K562 (cell line): ENCODE data around the gene SCTR.

Experiments used
- CBX5 ChIP-seq: IDR thresholded peaks from 2 replicates; pipeline ENCODE4 v1.6.1; 2014; ENCODE audit warnings: low read depth, borderline replicate concordance
- ETV1 ChIP-seq: fragments of 450-650 bp; conservative IDR thresholded peaks from 2 replicates; pipeline ENCODE4 v1.6.1; 2016; ENCODE audit warnings: missing genetic modification characterization, control low read depth, low read depth, missing compliant biosample characterization
- FIP1L1 ChIP-seq: fragments of 200-400 bp; formaldehyde crosslinking; IDR thresholded peaks from 2 replicates; pipeline ENCODE4 v1.6.1; 2018; ENCODE audit warnings: mild to moderate bottlenecking, low read depth, low read length; ENCODE audit not compliant: poor library complexity, severe bottlenecking
- FOXK1 ChIP-seq: sonication (generic); formaldehyde crosslinking; IDR thresholded peaks from 2 replicates; pipeline ENCODE4 v1.8.0; 2022; ENCODE audit warnings: missing genetic modification reagents, mild to moderate bottlenecking, borderline replicate concordance
- PCBP2 ChIP-seq: fragments of 200-400 bp; formaldehyde crosslinking; IDR thresholded peaks from 2 replicates; pipeline ENCODE4 v1.6.1; 2018; ENCODE audit warnings: low read length, low read depth, mild to moderate bottlenecking, moderate library complexity; ENCODE audit not compliant: poor library complexity, severe bottlenecking
- POLR2A ChIP-seq: fragments of 450-650 bp; conservative IDR thresholded peaks from 2 replicates; pipeline ENCODE4 v1.6.1; 2016
- TCF7L2 ChIP-seq: fragments of 150-350 bp; IDR thresholded peaks from 2 replicates; pipeline ENCODE4 v1.6.1; 2016; ENCODE audit warnings: low read depth, mild to moderate bottlenecking, low read length, moderate library complexity
- ZNF175 ChIP-seq: fragments of 200-800 bp; sonication (Bioruptor generic); IDR thresholded peaks from 2 replicates; pipeline ENCODE4 v1.6.1; 2016; ENCODE audit warnings: low read depth, mild to moderate bottlenecking, missing genetic modification characterization, missing compliant biosample characterization
- ZZZ3 ChIP-seq: fragments of 450-650 bp; IDR thresholded peaks from 2 replicates; pipeline ENCODE4 v1.6.1; 2016; ENCODE audit warnings: antibody characterized with exemption, mild to moderate bottlenecking, moderate library complexity
- TF ChIP-seq, protein P1 (sequence below), 3 experiments: IDR thresholded peaks in 2 of 3; conservative IDR thresholded peaks in 1 of 3; 2 replicates each; pipeline ENCODE4 v1.5.1; 2011 to 2012; ENCODE audit warnings: low read length in 3 of 3, mild to moderate bottlenecking in 3 of 3, control low read depth in 2 of 3, improper control_type of control experiment in 1 of 3, inconsistent platforms in 1 of 3, low read depth in 1 of 3, mixed read lengths in 1 of 3, moderate library complexity in 1 of 3; ENCODE audit not compliant: insufficient read depth in 2 of 3
- TF ChIP-seq, protein P2 (sequence below): sonication (generic); formaldehyde crosslinking; IDR thresholded peaks from 2 replicates; pipeline ENCODE4 v1.5.0; 2020; ENCODE audit warnings: missing genetic modification reagents
- TF ChIP-seq, protein P3 (sequence below), 2 experiments: fragments of 450-650 bp in 1 of 2; sonication (generic) in 1 of 2; formaldehyde crosslinking in 1 of 2; IDR thresholded peaks in 1 of 2; conservative IDR thresholded peaks in 1 of 2; 2 replicates each; pipeline versions ENCODE4 v1.6.1 to v1.8.1; 2016 to 2023; ENCODE audit warnings: mild to moderate bottlenecking in 2 of 2, moderate library complexity in 2 of 2, inconsistent platforms in 1 of 2, missing genetic modification reagents in 1 of 2

DNA sequence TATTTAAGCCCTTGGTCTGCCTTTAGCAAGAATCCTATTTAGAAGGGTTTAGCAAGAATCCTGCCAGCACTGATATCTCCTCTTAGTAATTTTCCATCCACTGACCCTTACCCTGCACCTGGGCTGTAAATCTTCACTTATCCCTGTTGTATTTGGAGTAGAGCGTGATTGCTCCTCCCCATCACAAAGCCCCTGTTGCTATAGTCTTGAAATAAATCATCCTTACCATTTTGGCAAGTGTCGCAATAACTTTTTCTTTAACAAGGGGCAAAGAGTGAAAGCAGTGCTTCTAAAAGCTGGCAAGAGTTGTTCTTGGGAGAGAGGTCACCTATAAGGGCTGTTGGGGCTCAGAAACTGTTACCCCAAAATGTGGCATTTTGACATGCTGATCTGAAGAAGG, 3.7 kb upstream of the SCTR start:
- TF ChIP-seq, protein P1, sequence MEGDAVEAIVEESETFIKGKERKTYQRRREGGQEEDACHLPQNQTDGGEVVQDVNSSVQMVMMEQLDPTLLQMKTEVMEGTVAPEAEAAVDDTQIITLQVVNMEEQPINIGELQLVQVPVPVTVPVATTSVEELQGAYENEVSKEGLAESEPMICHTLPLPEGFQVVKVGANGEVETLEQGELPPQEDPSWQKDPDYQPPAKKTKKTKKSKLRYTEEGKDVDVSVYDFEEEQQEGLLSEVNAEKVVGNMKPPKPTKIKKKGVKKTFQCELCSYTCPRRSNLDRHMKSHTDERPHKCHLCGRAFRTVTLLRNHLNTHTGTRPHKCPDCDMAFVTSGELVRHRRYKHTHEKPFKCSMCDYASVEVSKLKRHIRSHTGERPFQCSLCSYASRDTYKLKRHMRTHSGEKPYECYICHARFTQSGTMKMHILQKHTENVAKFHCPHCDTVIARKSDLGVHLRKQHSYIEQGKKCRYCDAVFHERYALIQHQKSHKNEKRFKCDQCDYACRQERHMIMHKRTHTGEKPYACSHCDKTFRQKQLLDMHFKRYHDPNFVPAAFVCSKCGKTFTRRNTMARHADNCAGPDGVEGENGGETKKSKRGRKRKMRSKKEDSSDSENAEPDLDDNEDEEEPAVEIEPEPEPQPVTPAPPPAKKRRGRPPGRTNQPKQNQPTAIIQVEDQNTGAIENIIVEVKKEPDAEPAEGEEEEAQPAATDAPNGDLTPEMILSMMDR (IDR thresholded peaks at IDR 0.05 in 2 of 3, conservative IDR thresholded peaks at IDR 0.05 in 1 of 3; ENCODE audit: insufficient read depth in 2 of 3, low read depth in 1 of 3, low read length in 3 of 3), result no peak
- TF ChIP-seq TCF7L2 (no peak), CBX5 (no peak), ZZZ3 (no peak), FIP1L1 (no peak), PCBP2 (no peak), POLR2A (no peak), FOXK1 (no peak), ETV1 (tag) (no peak), ZNF175 (CRISPR knock-in tag) (no peak)
- TF ChIP-seq, protein P2, sequence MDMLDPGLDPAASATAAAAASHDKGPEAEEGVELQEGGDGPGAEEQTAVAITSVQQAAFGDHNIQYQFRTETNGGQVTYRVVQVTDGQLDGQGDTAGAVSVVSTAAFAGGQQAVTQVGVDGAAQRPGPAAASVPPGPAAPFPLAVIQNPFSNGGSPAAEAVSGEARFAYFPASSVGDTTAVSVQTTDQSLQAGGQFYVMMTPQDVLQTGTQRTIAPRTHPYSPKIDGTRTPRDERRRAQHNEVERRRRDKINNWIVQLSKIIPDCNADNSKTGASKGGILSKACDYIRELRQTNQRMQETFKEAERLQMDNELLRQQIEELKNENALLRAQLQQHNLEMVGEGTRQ (CRISPR knock-in tag), result no peak
- TF ChIP-seq, protein P3, sequence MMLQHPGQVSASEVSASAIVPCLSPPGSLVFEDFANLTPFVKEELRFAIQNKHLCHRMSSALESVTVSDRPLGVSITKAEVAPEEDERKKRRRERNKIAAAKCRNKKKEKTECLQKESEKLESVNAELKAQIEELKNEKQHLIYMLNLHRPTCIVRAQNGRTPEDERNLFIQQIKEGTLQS (IDR thresholded peaks at IDR 0.05), result no peak
- TF ChIP-seq, protein P3 (CRISPR knock-in tag; conservative IDR thresholded peaks at IDR 0.05), result no peak
